ENCODE measurements around the gene FKBP11. TPM values are rescaled to one million over a fixed set of nuclear protein-coding genes. Genes with fewer than 3 reads are reported as not detected.
A peak's percentile ranks its signal among the peaks of the same experiment; 100 is the strongest.

Gene FKBP11
- total RNA-seq, 1 donor from 2014 or later = 22.5 TPM

GRCh38 chr12:48899651-48900050 lies 25.6 kb downstream of the FKBP11 start:
- no peaks in the 10 kb centered on the region for H3K9me3 Mint-ChIP-seq (ENCODE audit: low read depth)
- peaks cover 4% of the 10 kb centered on the region for H3K27me3 Mint-ChIP-seq
- TF ChIP-seq CTCF (IDR thresholded peaks at IDR 0.05; ENCODE audit: unreplicated experiment) = no peak
- no peaks in the 10 kb centered on the region for H3K36me3 Mint-ChIP-seq (ENCODE audit: insufficient read depth)
- no peak for DNase-seq (ENCODE audit: low spot score, unreplicated experiment)
- peaks cover 5% of the 10 kb centered on the region for H3K4me1 Mint-ChIP-seq (ENCODE audit: low read depth)
- H3K27ac Mint-ChIP-seq = no peak overlapping the region
- no peak overlapping the region for H3K4me3 Mint-ChIP-seq (ENCODE audit: low read depth)

DNA sequence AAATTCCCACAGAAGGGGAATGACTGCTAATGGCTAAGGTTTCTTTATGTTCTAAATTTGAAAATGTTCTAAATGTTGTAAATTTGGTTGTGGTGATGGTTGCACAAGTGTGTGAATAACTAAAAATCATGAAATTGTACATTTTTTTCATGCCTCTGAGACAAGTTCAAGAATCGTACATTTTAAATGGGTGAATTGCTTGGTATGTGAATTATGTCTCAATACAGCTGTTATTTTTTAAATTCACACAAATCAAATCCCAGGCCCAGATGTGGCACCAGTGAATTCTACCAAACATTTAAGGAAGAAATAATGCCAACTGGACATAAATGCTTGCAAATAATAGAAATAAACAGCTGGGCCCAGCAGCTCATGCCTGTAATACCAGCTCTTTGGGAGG lies 31.0 kb downstream of the FKBP11 start:
- peaks cover 5% of the 10 kb centered on the region for H3K4me1 Mint-ChIP-seq (ENCODE audit: low read depth)
- H3K36me3 Mint-ChIP-seq (ENCODE audit: insufficient read depth) = no peaks in the 10 kb centered on the region
- H3K9me3 Mint-ChIP-seq (ENCODE audit: low read depth) = no peaks in the 10 kb centered on the region
- no peak for TF ChIP-seq CTCF (IDR thresholded peaks at IDR 0.05; ENCODE audit: unreplicated experiment)
- no peak for DNase-seq (ENCODE audit: low spot score, unreplicated experiment)
- no peak overlapping the region for H3K4me3 Mint-ChIP-seq (ENCODE audit: low read depth)
- H3K27me3 Mint-ChIP-seq = peaks cover 4% of the 10 kb centered on the region
- H3K27ac Mint-ChIP-seq = no peak overlapping the region

DNA sequence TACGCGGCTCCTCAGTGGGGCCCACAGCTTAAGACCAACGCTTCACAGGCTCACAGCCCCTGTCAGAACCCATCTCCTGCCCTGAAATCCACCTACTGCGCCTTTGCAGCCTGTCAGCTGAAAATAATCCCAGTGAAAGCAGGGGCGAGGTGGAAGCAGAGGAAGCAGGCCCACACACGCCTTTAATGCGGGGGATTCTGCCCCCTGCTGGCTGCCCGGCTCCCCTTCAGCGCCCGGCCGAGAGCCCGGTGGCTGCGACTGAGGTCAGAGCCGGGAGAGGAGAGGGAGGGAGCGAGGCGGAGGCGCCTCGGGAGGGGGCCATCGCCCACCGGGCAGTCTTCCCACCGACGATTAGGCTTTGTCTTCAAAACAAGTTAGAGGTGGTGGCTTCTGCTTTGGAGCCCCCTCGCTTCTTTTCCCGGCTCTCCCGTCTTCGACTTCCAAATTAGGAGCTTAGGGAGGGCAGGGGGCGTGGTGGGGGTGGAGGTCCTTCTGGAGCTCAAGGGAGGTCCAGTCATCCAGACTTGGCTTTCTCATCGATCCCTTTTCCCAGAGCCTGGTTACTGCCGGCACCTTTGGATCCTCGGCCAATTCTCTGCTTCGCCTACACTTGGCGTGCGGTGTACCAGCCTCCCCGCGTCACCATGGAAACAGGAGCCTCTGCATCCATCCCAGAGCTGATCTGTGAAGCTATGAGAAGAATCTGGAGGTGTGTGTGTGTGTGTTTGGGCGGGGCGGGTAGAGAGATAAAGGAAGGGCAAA lies 34.5 kb downstream of the FKBP11 start:
- Mint-ChIP-seq H3K4me1 (ENCODE audit: low read depth) (peaks cover 7% of the 10 kb centered on the region), H3K36me3 (ENCODE audit: insufficient read depth) (no peaks in the 10 kb centered on the region), H3K9me3 (ENCODE audit: low read depth) (no peaks in the 10 kb centered on the region), H3K27ac (peak overlapping the region; percentile 62), H3K4me3 (ENCODE audit: low read depth) (peak overlapping the region; percentile 49), H3K27me3 (no peaks in the 10 kb centered on the region)
- peak; percentile 87 for DNase-seq (ENCODE audit: low spot score, unreplicated experiment)
- peak; percentile 96 for TF ChIP-seq CTCF (IDR thresholded peaks at IDR 0.05; ENCODE audit: unreplicated experiment)

- Mint-ChIP-seq H3K4me1 (ENCODE audit: low read depth) (peaks cover 7% of the 10 kb centered on the region), H3K27ac (no peak overlapping the region), H3K9me3 (ENCODE audit: low read depth) (no peaks in the 10 kb centered on the region), H3K27me3 (no peaks in the 10 kb centered on the region), H3K36me3 (ENCODE audit: insufficient read depth) (no peaks in the 10 kb centered on the region), H3K4me3 (ENCODE audit: low read depth) (no peak overlapping the region)
- no peak for TF ChIP-seq CTCF (IDR thresholded peaks at IDR 0.05; ENCODE audit: unreplicated experiment)
- DNase-seq (ENCODE audit: low spot score, unreplicated experiment) = no peak
Measured at GRCh38 chr12:48889679-48890078, 35.6 kb downstream of the FKBP11 start.

DNA sequence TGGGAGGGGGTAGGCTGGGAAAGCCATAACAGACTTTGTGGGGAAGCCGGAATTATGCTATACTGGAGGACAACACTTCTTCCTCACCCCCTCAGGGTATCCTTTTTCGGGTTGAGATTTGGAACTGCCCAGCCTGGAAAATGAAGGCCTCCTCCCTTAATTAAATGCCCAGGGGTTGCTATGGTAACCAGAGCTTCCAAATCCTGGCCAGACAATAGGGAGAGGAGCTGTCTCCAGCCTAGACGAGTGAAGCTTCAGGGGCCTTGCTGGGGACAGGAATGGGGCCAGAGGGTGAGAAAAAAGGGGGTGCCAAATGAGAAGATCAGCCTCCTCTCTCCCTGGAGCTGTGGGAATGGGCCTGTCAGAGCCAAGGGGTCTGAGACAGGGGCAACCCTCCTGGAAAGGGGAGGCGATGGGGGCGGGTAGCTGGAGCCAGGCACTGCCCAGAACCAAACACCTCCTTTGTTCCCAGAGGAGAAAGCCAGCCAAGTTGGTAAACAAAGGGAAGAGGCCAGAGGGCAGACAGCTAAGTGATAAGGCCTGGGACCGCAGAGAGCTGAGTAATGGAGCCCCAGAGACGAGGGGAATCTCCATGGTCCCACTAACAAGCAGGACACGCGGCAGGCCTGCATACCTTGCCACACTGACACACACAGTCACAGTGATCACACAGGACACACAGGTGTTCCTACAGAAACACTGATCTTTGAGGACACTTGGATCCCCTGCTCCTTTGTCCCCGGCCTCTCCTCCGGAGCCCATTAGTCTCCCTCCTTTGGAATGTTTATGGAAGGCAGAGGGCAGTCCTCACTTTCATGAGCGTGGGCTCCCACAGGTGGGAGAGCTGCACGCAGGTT lies 41.8 kb downstream of the FKBP11 start:
- Mint-ChIP-seq H3K36me3 (ENCODE audit: insufficient read depth) (no peaks in the 10 kb centered on the region), H3K9me3 (ENCODE audit: low read depth) (no peaks in the 10 kb centered on the region), H3K4me3 (ENCODE audit: low read depth) (peak overlapping the region; percentile 57), H3K4me1 (ENCODE audit: low read depth) (peaks cover 39% of the 10 kb centered on the region), H3K27me3 (no peaks in the 10 kb centered on the region), H3K27ac (peak overlapping the region; percentile 97)
- no peak for TF ChIP-seq CTCF (IDR thresholded peaks at IDR 0.05; ENCODE audit: unreplicated experiment)
- DNase-seq (ENCODE audit: low spot score, unreplicated experiment) = peak; percentile 26
